SKM-1 treated with dmso at 0.1 percent for 144 hours (cell line): Measurements from ENCODE around the gene NGB.

Source experiments
- DNase-seq: peaks from one replicate; lab custom pipeline; 2025; ENCODE audit not compliant: unreplicated experiment; lab: John Stamatoyannopoulos, UW

NGB gene

DNA sequence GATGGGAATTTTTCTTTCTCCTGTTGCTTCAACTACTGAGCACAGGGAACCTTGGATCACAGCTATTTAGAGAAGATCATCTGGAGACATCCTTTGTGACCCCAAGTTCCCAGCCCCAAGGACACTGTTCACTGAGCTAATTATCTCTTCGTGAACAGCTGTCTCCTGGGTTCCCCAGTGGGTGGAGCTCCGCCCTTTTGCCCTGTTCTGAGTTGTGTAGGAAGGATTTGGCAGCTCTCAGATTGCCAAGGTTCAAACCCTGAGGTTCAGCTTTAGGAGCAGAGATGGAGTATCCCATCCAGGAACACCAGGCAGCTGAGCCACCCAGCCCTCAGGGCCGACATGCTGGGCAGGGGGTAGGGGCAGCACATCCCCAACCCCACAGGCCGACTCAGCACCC is 32.0 kb downstream of the NGB start:
- no peak for DNase-seq

DNA sequence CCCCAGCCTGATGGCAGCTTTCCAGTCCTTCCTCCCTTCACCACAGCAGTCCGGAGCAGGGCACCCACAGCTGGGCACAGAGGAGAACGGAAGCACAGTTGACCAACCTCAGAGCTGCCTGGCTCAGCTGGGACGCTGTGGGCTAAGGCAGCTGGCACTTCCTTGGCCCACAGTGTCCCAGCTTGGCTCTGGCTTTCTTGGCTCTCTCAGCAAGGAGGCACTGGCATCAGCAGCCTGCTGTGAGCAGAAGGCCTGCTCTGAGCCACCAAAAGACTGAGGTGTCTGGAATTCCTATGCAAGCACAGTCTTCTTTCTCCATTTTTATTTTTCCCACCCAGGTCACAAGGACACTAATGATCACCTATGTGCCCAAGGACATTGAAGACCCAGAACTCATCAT is 32.6 kb downstream of the NGB start:
- no peak for DNase-seq

GRCh38 chr14:77236814-77237213 is 34.2 kb downstream of the NGB start:
- DNase-seq, result no peak

GRCh38 chr14:77231721-77232120 is 39.3 kb downstream of the NGB start:
- DNase-seq, result no peak

- no peak for DNase-seq
These were observed 40.1 kb downstream of the NGB start for GRCh38 chr14:77230914-77231313.

- DNase-seq, result no peak
These were observed 43.0 kb downstream of the NGB start for GRCh38 chr14:77228056-77228455.

GRCh38 chr14:77225892-77226557 is 45.0 kb downstream of the NGB start:
- DNase-seq, result no peak

DNA sequence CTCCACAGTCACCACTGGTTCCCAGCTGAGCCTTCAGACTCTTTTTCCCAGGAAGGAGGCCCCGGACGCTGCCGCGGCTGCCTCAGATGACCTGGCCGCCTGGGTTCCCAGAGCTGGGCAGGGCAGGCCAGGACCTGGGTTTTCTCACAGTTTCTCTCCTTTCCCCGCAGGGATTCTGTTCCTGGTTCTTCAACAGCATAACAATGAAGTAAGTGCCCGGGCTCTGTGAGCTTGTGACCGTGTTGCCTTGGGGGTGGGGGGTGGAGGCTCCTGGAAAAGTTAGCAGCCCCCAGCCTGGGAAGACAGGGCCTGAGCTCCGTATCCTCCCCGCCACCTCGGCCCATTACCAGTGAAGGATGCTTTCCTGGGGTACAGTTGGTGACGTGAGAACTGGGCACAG is 45.8 kb downstream of the NGB start:
- no peak for DNase-seq

DNA sequence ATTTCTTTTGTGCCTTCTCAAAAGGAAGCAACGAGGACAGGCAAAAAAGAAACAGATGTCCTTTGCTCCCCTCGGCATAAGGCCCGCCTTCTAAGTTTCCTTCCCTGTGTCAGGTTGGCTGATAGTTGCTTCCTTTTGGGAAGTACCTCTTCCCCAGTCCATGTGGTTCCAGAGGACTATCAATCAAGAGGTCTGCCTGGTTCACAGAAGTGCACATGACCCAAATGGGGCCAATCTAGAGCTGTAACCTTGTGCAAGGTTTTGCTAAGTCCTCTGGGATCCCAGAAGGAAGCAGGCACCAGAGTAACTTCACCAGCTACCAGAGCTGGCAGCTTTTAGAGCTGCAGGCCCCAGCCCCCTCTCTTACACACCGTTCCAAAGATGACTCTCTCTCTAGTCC is 46.8 kb downstream of the NGB start:
- no peak for DNase-seq

DNA sequence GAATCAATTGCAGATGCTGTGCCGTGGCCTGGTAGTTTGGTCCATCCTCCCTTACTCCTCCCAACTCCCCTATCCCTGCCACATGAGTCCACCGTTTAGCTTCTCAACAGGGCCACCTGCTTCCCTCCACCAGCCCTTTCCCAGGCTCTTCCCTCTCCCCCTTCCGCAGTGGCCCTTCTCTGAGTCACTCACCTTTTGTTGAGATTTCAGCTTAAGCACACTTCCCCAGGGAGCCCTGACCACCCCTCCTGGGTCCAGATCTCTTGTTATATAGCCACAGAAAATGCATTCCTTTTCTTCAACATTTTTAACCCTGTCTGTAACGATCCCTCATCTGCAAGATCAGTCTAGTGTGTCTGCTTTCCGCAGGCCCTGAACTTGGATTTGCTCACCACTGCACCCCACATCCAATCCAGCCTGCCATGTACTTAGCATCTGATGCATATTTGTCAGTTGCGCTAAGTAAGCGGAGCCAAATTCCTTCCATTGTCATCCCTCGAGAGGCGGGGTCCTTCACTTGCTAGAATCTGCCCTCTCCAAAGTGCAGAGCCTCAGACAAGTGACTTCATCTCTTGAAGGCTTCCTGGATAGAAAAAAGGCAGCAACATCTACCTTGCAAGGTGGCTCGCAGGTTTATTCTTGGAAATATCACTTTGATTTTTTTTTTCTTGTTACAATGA is 48.3 kb downstream of the NGB start:
- no peak for DNase-seq

DNA sequence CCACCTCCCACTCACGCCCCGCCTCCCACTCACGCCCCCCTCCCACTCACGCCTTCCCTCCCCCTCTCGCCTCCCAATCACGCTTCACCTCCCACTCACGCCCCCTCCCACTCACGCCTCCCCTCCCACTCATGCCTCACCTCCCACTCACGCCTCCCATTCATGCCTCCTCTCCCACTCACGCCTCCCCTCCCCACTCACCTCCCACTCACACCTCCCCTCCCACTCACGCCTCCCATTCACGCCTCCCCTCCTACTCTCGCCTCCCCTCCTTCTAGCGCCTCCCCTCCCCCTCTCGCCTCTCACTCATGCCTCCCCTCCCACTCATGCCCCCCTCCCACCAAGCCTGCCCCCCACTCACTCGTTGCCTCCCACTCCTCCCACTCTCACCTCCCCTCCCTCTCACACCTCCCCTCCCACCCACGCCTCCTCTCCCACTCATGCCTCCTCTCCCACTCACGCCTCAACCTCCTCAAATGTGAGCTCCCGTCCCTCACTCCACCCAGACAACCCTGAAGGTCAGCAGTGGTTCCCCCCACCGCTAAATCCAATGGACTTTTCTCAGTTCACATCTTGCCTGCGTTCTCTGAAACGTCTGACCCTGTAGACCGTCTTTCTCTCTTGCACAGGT is 49.6 kb downstream of the NGB start:
- DNase-seq, result no peak

DNA sequence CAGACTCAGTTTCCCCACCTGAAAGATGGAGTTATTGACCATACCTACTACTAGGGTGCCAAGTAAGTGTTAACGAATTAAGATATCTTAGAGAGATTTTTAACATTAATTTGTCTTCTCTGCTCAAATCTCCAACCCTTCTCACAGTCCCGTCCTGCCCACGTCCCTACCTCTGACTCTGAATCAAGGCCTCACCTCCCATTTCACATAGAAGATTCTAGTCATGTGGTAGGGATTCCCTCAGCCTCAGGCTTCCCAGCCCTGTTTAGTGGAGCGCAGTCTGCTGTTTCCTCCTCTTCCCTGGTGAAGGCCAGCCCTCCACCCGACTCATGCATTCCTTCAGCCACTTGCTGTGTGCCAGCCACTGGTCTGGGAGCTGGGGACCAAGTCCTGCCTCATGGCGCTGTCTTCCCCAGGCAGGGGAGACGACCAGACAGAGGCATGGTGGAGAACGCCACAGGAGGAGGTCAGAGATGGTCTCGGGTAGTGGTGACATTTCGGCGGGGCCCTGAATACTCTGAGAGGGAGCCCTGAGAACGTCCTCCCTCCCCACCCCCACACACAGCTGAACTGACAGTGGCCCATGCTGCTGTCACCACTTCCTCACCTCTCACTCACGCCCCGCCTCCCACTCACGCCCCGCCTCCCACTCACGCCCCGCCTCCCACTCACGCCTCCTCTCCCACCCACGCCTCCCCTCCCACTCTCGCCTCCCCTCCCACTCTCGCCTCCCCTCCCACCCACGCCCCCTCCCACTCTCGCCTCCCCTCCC is 50.6 kb downstream of the NGB start:
- DNase-seq, result no peak

GRCh38 chr14:77219591-77219990 is 51.4 kb downstream of the NGB start:
- DNase-seq, result no peak

DNA sequence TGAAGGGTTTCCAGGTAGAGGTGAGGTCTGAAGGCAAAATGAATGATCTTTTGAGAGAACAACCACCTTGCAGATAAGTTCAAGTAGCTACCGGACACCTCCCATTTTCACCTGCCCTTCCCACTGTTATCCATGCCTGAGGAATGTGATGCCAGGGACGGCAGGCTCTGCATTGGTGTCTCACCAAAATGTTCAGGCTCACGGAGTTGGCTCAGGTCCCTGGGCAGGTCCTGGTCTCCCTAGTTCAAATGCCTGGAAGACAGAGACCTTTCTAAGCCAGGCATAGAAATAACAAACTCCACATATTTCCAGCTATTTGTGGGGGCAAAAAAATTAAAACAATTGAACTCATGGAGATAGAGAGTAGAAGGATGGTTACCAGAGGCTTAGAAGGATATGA is 53.5 kb downstream of the NGB start:
- no peak for DNase-seq
